ENCODE results near the gene ACVR1B. TPM values are rescaled to one million over a fixed set of nuclear protein-coding genes. Genes with fewer than 3 reads are reported as not detected.

ACVR1B gene
- total and polyA plus RNA-seq, 3 experiments from 2014 or later = 1.3 to 8.7 (median 7.8) TPM

- H3K27me3 Mint-ChIP-seq = no peaks in the 10 kb centered on the region
- Histone ChIP-seq H3K27ac (ENCODE audit: low read depth, low read length) (no peak overlapping the region), H3K27me3 (ENCODE audit: insufficient read depth, low read length, poor library complexity, severe bottlenecking) (no peaks in the 10 kb centered on the region), H3K9me3 (ENCODE audit: low read length) (no peaks in the 10 kb centered on the region), H3K4me3 (ENCODE audit: low read length) (no peak overlapping the region), H3K4me1 (ENCODE audit: insufficient read depth, low read length) (peaks cover 10% of the 10 kb centered on the region), H3K36me3 (ENCODE audit: insufficient read depth, low read length) (no peaks in the 10 kb centered on the region)
- no peaks in the 10 kb centered on the region for H3K9me3 Mint-ChIP-seq
- no peak for DNase-seq
- H3K36me3 Mint-ChIP-seq = peaks cover 4 to 13% (median 7%) of the 10 kb centered on the region in 3 donors
- POLR2A ChIA-PET = no interaction called here
- peak overlapping the region in 4 of 8 donors; percentile 7 to 58 (median 11) for H3K27ac Mint-ChIP-seq
- H3K4me3 Mint-ChIP-seq = no peak overlapping the region
- CTCF ChIA-PET = no interaction called here
- H3K4me1 Mint-ChIP-seq = peaks cover 22 to 36% (median 27%) of the 10 kb centered on the region in 3 donors
Measured at GRCh38 chr12:51960890-51961289, 9.4 kb downstream of the ACVR1B start.

GRCh38 chr12:51961834-51962233 is 10.3 kb downstream of the ACVR1B start:
- Histone ChIP-seq H3K27me3 (ENCODE audit: insufficient read depth, low read length, poor library complexity, severe bottlenecking) (no peaks in the 10 kb centered on the region), H3K36me3 (ENCODE audit: insufficient read depth, low read length) (no peaks in the 10 kb centered on the region), H3K27ac (ENCODE audit: low read depth, low read length) (no peak overlapping the region), H3K4me3 (ENCODE audit: low read length) (no peak overlapping the region), H3K9me3 (ENCODE audit: low read length) (no peaks in the 10 kb centered on the region), H3K4me1 (ENCODE audit: insufficient read depth, low read length) (peaks cover 10% of the 10 kb centered on the region)
- H3K4me3 Mint-ChIP-seq = no peak overlapping the region
- ChIA-PET POLR2A (no interaction called here), CTCF (interaction anchor here (1.2 to 1.9 kb wide), 2 partner anchors 61 to 63 kb away, joined by 3 to 7 read pairs; no protein-coding TSS in a partner anchor)
- peaks cover 19 to 33% (median 25%) of the 10 kb centered on the region in 3 donors for H3K4me1 Mint-ChIP-seq
- peak overlapping the region in 4 of 8 donors; percentile 5 to 86 (median 24) for H3K27ac Mint-ChIP-seq
- DNase-seq = no peak
- no peaks in the 10 kb centered on the region for H3K9me3 Mint-ChIP-seq
- H3K36me3 Mint-ChIP-seq = peaks cover 4 to 13% (median 7%) of the 10 kb centered on the region in 3 donors
- no peaks in the 10 kb centered on the region for H3K27me3 Mint-ChIP-seq

DNA sequence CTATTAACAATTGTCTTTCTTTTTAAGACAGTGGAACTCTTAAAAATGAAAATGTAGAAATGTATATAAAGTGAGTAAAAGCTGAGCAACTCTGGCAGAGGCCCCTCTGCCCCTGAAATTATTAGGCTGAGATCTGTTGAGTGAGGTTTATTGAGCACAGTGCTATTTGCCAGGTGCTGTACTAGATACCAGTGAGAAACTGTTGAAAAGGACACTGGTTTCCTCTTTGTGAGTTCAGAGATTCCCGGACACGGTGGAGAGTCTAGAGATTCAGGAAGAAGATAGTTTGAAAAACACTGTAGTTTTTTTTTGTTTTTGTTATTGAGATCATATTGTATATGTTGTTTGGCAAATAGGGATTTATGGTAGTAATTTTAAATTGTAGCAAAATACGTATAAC is 11.2 kb downstream of the ACVR1B start:
- CTCF ChIA-PET = interaction anchor here (1.2 to 1.9 kb wide), 2 partner anchors 60 to 62 kb away, joined by 3 to 7 read pairs; no protein-coding TSS in a partner anchor
- POLR2A ChIA-PET = interaction anchor here (0.7 kb wide), 1 partner anchor 11 kb away, joined by 3 read pairs; no protein-coding TSS in a partner anchor
- Mint-ChIP-seq H3K27me3 (no peaks in the 10 kb centered on the region), H3K4me3 (no peak overlapping the region), H3K4me1 (peaks cover 19 to 30% (median 25%) of the 10 kb centered on the region in 3 donors), H3K9me3 (no peaks in the 10 kb centered on the region), H3K36me3 (peaks cover 4 to 13% (median 7%) of the 10 kb centered on the region in 3 donors), H3K27ac (no peak overlapping the region)
- H3K27me3 ChIP-seq (ENCODE audit: insufficient read depth, low read length, poor library complexity, severe bottlenecking) = no peaks in the 10 kb centered on the region
- H3K4me3 ChIP-seq (ENCODE audit: low read length) = no peak overlapping the region
- no peaks in the 10 kb centered on the region for H3K9me3 ChIP-seq (ENCODE audit: low read length)
- no peak overlapping the region for H3K27ac ChIP-seq (ENCODE audit: low read depth, low read length)
- no peaks in the 10 kb centered on the region for H3K36me3 ChIP-seq (ENCODE audit: insufficient read depth, low read length)
- DNase-seq = no peak
- H3K4me1 ChIP-seq (ENCODE audit: insufficient read depth, low read length) = peaks cover 10% of the 10 kb centered on the region

- Mint-ChIP-seq H3K27me3 (no peaks in the 10 kb centered on the region), H3K4me3 (no peak overlapping the region), H3K4me1 (peaks cover 19 to 25% (median 25%) of the 10 kb centered on the region in 3 donors), H3K9me3 (no peaks in the 10 kb centered on the region), H3K27ac (no peak overlapping the region), H3K36me3 (peaks cover 4 to 13% (median 7%) of the 10 kb centered on the region in 3 donors)
- no peaks in the 10 kb centered on the region for H3K36me3 ChIP-seq (ENCODE audit: insufficient read depth, low read length)
- ChIA-PET POLR2A (no interaction called here), CTCF (no interaction called here)
- no peak overlapping the region for H3K27ac ChIP-seq (ENCODE audit: low read depth, low read length)
- no peaks in the 10 kb centered on the region for H3K27me3 ChIP-seq (ENCODE audit: insufficient read depth, low read length, poor library complexity, severe bottlenecking)
- no peaks in the 10 kb centered on the region for H3K9me3 ChIP-seq (ENCODE audit: low read length)
- no peak for DNase-seq
- H3K4me3 ChIP-seq (ENCODE audit: low read length) = no peak overlapping the region
- H3K4me1 ChIP-seq (ENCODE audit: insufficient read depth, low read length) = peaks cover 10% of the 10 kb centered on the region
Measured at GRCh38 chr12:51963477-51963876, 12.0 kb downstream of the ACVR1B start.

- no peaks in the 10 kb centered on the region for H3K36me3 ChIP-seq (ENCODE audit: insufficient read depth, low read length)
- Mint-ChIP-seq H3K27ac (peak overlapping the region in 5 of 8 donors; percentile 6 to 96 (median 74)), H3K4me1 (peaks cover 45 to 57% (median 50%) of the 10 kb centered on the region in 3 donors), H3K9me3 (no peaks in the 10 kb centered on the region), H3K27me3 (no peaks in the 10 kb centered on the region), H3K4me3 (peak overlapping the region in 2 of 7 donors; percentile 28 to 57), H3K36me3 (peaks cover 0 to under 1% (median 0%) of the 10 kb centered on the region in 3 donors)
- H3K9me3 ChIP-seq (ENCODE audit: low read length) = no peaks in the 10 kb centered on the region
- ChIA-PET POLR2A (no interaction called here), CTCF (interaction anchor here (0.9 to 1.7 kb wide), 3 partner anchors 13 to 84 kb away, joined by 4 to 5 read pairs (median 4); no protein-coding TSS in a partner anchor)
- peaks cover 49% of the 10 kb centered on the region for H3K4me1 ChIP-seq (ENCODE audit: insufficient read depth, low read length)
- no peak overlapping the region for H3K4me3 ChIP-seq (ENCODE audit: low read length)
- DNase-seq = no peak
- no peaks in the 10 kb centered on the region for H3K27me3 ChIP-seq (ENCODE audit: insufficient read depth, low read length, poor library complexity, severe bottlenecking)
- no peak overlapping the region for H3K27ac ChIP-seq (ENCODE audit: low read depth, low read length)
Measured at GRCh38 chr12:51969643-51970042, 18.1 kb downstream of the ACVR1B start.

DNA sequence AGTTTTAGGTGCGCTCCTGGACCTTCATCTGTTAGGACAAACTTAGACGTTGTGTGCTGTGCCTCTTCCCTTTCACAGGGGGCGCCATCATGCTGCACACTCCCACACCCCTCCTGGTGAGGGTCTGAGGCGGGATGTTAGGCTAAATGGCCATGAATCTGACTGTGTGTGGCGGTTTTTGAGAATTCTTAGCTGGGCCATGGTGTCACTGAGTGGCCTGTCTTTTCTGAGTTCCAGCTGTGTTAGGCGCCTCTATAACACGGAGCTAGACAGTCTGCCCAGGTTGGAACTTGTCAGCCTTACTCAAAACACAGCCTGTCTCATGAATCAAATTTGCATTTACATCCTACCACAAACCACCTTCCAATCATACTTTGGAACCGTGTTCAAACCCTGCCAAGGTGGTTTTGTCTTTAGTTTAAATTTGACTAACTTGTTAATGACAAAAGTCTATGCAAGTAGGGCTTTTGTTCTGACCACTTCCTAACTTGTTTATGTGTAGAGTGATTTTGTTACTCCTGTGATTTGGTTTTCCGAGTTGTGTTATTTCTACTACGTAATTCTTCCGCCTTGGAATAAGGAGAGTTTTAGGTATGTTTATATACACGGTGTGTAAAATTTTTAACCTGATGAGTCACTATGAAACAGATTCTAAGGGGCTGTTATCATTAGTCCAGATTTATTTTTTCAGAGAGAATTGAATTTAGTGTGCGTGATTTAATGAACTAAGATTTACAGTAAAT is 19.6 kb downstream of the ACVR1B start:
- Histone ChIP-seq H3K27me3 (ENCODE audit: insufficient read depth, low read length, poor library complexity, severe bottlenecking) (no peaks in the 10 kb centered on the region), H3K36me3 (ENCODE audit: insufficient read depth, low read length) (no peaks in the 10 kb centered on the region), H3K9me3 (ENCODE audit: low read length) (no peaks in the 10 kb centered on the region), H3K27ac (ENCODE audit: low read depth, low read length) (no peak overlapping the region), H3K4me3 (ENCODE audit: low read length) (peak overlapping the region; percentile 17), H3K4me1 (ENCODE audit: insufficient read depth, low read length) (peaks cover 62% of the 10 kb centered on the region)
- Mint-ChIP-seq H3K9me3 (no peaks in the 10 kb centered on the region), H3K4me3 (peak overlapping the region; percentile 4 to 82 (median 63)), H3K36me3 (peaks cover 0 to 9% (median 7%) of the 10 kb centered on the region in 3 donors), H3K27ac (peak overlapping the region; percentile 60 to 89 (median 84)), H3K27me3 (peaks cover 0 to 1% of the 10 kb centered on the region in 2 donors), H3K4me1 (peaks cover 59 to 71% (median 64%) of the 10 kb centered on the region in 3 donors)
- ChIA-PET POLR2A (no interaction called here), CTCF (interaction anchor here (0.7 to 1.9 kb wide), 9 partner anchors 10 to 86 kb away, joined by 3 to 5 read pairs (median 4); no protein-coding TSS in a partner anchor)
- DNase-seq = peak in 3 of 5 donors; percentile 21 to 59 (median 57)

DNA sequence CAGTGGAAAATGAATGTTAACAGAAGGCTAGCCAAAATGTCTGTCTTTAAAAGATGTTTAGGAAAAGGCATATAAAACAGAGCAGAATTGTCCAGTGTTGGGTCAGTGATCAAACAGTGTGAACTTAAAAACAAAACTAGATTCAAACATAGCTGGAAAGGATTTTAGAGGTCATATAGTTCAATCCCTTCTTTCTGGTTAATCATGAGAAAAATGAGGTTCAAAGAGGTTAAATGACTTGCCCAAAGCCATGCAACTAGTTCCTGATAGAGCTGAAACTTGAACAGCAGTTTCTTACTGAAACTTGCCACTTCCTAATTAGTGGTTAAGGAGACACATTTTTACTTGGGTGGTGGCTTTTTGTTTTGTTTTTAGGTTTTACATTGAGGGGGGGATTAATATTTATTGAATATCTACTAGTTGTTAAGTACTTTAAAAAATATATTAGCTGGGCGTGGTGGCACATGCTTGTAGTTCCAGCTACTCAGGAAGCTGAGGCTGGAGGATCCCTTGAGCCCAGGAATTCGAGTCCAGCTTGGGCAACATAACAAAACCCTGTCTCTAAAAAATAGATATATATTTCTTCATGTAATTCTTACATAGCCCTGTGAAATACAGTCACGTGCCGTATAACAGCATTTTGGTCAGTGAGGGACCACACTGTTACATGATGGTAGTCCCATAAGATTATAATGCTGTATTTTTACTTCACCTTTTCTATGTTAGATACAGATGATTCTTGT is 20.4 kb downstream of the ACVR1B start:
- H3K4me3 Mint-ChIP-seq = peak overlapping the region; percentile 0 to 82 (median 63)
- H3K27ac Mint-ChIP-seq = peak overlapping the region in 7 of 8 donors; percentile 60 to 89 (median 82)
- no peaks in the 10 kb centered on the region for H3K36me3 ChIP-seq (ENCODE audit: insufficient read depth, low read length)
- POLR2A ChIA-PET = interaction anchor here (0.7 to 0.9 kb wide), 2 partner anchors 35 to 188 kb away, joined by 3 read pairs; partner anchors contain the start of gene TAMALIN
- H3K36me3 Mint-ChIP-seq = peaks cover 6 to 17% (median 15%) of the 10 kb centered on the region in 3 donors
- H3K9me3 Mint-ChIP-seq = no peaks in the 10 kb centered on the region
- H3K27me3 Mint-ChIP-seq = peaks cover 0 to 1% of the 10 kb centered on the region in 2 donors
- CTCF ChIA-PET = interaction anchor here (0.6 to 1.9 kb wide), 4 partner anchors 9 to 53 kb away, joined by 3 to 6 read pairs (median 5); no protein-coding TSS in a partner anchor
- no peak overlapping the region for H3K27ac ChIP-seq (ENCODE audit: low read depth, low read length)
- peak overlapping the region; percentile 11 for H3K4me3 ChIP-seq (ENCODE audit: low read length)
- H3K27me3 ChIP-seq (ENCODE audit: insufficient read depth, low read length, poor library complexity, severe bottlenecking) = no peaks in the 10 kb centered on the region
- H3K4me1 ChIP-seq (ENCODE audit: insufficient read depth, low read length) = peaks cover 62% of the 10 kb centered on the region
- peaks cover 65 to 76% (median 70%) of the 10 kb centered on the region in 3 donors for H3K4me1 Mint-ChIP-seq
- H3K9me3 ChIP-seq (ENCODE audit: low read length) = no peaks in the 10 kb centered on the region
- DNase-seq = no peak
